Heart left ventricle (tissue), 16 donors: ENCODE results near the gene SCGB1D2. TPM values are rescaled to one million over a fixed set of nuclear protein-coding genes. Genes with fewer than 3 reads are reported as not detected.

Source experiments
- ATAC-seq, 4 donors: fragments of 200-7000 bp; cut with Tn5 transposase; one replicate each; pipeline ENCODE4 v1.9.1; 2020 to 2022; ENCODE audit warnings: moderate library complexity in 4 of 4, mild to moderate bottlenecking in 3 of 4, moderate number of reproducible peaks in 1 of 4
- DNase-seq, 5 donors: peaks; one replicate each; pipeline ENCODE4 v3.0.0-alpha.2; 2020
- H3K27ac ChIP-seq, 12 donors: fragments of 200-600 bp; sonication (generic) in 4 of 12; one replicate each; pipeline versions ENCODE4 v1.5.0 to v1.8.0; 2016 to 2022; ENCODE audit warnings: mild to moderate bottlenecking in 2 of 12
- H3K27me3 ChIP-seq, 9 donors: fragments of 200-600 bp; sonication (generic) in 2 of 9; one replicate each; pipeline versions ENCODE4 v1.5.1 to v1.8.0; 2016 to 2022; ENCODE audit warnings: mild to moderate bottlenecking in 3 of 9
- H3K36me3 ChIP-seq, 9 donors: fragments of 200-600 bp; sonication (generic) in 2 of 9; one replicate each; pipeline versions ENCODE4 v1.5.0 to v1.8.0; 2018 to 2022; ENCODE audit warnings: mild to moderate bottlenecking in 2 of 9
- H3K4me1 ChIP-seq, 12 donors: fragments of 200-600 bp; sonication (generic) in 4 of 12; one replicate each; pipeline versions ENCODE4 v1.5.0 to v1.8.0; 2016 to 2022; ENCODE audit warnings: mild to moderate bottlenecking in 3 of 12
- H3K4me3 ChIP-seq, 12 donors: fragments of 200-600 bp; sonication (generic) in 4 of 12; one replicate each; pipeline versions ENCODE4 v1.5.0 to v1.8.0; 2017 to 2022; ENCODE audit warnings: mild to moderate bottlenecking in 9 of 12, moderate library complexity in 4 of 12
- H3K9me3 ChIP-seq, 12 donors: fragments of 200-600 bp; sonication (generic) in 4 of 12; one replicate each; pipeline versions ENCODE4 v1.5.0 to v1.8.0; 2016 to 2022; ENCODE audit warnings: mild to moderate bottlenecking in 1 of 12
- CTCF ChIP-seq, 12 donors: fragments of 200-600 bp; sonication (generic) in 4 of 12; IDR thresholded peaks; one replicate each; pipeline versions ENCODE4 v1.5.0 to v1.8.0; 2018 to 2022; ENCODE audit warnings: antibody characterized with exemption in 12 of 12, mild to moderate bottlenecking in 5 of 12
- POLR2A ChIP-seq, 2 donors: fragments of 450-650 bp; IDR thresholded peaks; one replicate each; pipeline ENCODE4 v1.6.1; 2017; ENCODE audit warnings: antibody characterized with exemption in 2 of 2, mild to moderate bottlenecking in 2 of 2, moderate library complexity in 2 of 2
- WGBS, 4 donors: extraction: QIAGEN DNeasy Blood & Tissue Kit in 2 of 4; methylation state at CpG; one replicate each; pipeline versions ENCODE4 v1.1.5 to v1.1.7; 2013 to 2018; 5-methylcytosine and 5-hydroxymethylcytosine counted together
- intact Hi-C, 10 donors: fragments of 100-400 bp; cut with DNase I; formaldehyde crosslinking; loops; one replicate each; pipeline versions ENCODE4 v1.11.1 to v1.14.2; 2022
- polyA plus RNA-seq, 2 donors: library from polyadenylated mRNA; stranded (reverse); fragments of 200-250 nt; gene quantifications; one replicate each; pipeline ENCODE4 v1.2.3, GENCODE V29; 2013
- total RNA-seq, 9 donors: library from RNA; depleted of rRNA in 2 of 9; stranded (reverse); fragments of >200 nt in 2 of 9; fragmentation: NEBNext Ultra II Directional in 3 of 9; extraction: Animal tissue kit (Norgen Biotek cat#: 25700) in 3 of 9; gene quantifications; one replicate each; pipeline versions ENCODE4 v1.1.0 to v1.2.4, GENCODE V29; 2016 to 2023
- donor health status: ischemic (EF 13 %, LVEDD 7.1; RV severe dilation, severe dysfunction).
- donor health status: healthy with polysubstance abuse.
- donor health status: DM: no; HTN: yes; CAD: no.
- donor health status: DM: no; HTN: no; CAD: no.
- donor health status: ischemic (EF 25% LVEDD 6.9; RV normal size, moderate dysfunction).
- donor health status: ischemic (EF 25% LVEDD 5.7; RV mildly dilated, moderate dysfunction).
- donor health status: healthy.
- donor health status: DM: yes; HTN: yes; CAD: no.
- donor health status: ischemic (EF 35%, LVEDD 5.7; RV mildly dilated, moderate dysfunction).
- donor health status: nonischemic (EF 11% LVEDD 7.7; RV severe dilation, severe dysfunction).
- donor health status: DM: yes; HTN: yes; CAD: no.
- donor health status: PGD.
- donor health status: ischemic (EF 29% LVEDD 5.4; RV normal size, mild dysfunction).
- donor health status: nonischemic (EF 23%, LVEDD 6.1; RV moderate dilation, normal function).

SCGB1D2 gene
- total and polyA plus RNA-seq, 11 donors = 0.36 to 3.8 (median 1.5) TPM; not detected in 4

- no peak overlapping the region for H3K4me3 ChIP-seq
- WGBS, 4 donors = 75 to 94% (median 82%) methylated on average over 1 of the region's 1 CpG
- DNase-seq (no peak), ATAC-seq (no peak)
- H3K36me3 ChIP-seq = no peaks in the 10 kb centered on the region
- no peak overlapping the region for H3K27ac ChIP-seq
- H3K4me1 ChIP-seq = no peaks in the 10 kb centered on the region
- intact Hi-C loops = no loop called here
- H3K27me3 ChIP-seq = peaks cover 0 to 18% (median 0%) of the 10 kb centered on the region in 9 donors
- no peak for TF ChIP-seq CTCF (IDR thresholded peaks at IDR 0.05)
- TF ChIP-seq POLR2A (IDR thresholded peaks at IDR 0.05) = no peak
- H3K9me3 ChIP-seq = no peaks in the 10 kb centered on the region
Measured at GRCh38 chr11:62267050-62267449, 25.0 kb downstream of the SCGB1D2 start.

DNA sequence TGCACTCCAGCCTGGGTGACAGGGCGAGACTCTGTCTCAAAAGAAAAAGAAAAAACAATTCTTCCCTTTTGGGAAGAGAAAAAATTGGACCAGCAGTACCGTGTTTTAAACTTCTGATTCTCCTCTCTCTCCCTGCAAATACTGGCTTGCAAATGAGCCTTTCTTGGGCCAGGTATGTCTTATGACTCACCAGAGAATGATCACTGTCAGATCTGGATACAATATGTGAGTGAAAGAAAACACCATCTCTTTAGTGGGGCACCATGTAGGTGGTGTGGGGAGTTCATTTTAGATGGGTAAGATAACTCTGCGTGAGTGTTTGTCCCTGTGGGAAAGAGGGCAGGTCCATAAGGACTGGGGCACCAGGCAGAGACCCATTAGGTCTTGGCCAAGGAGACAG is 25.5 kb downstream of the SCGB1D2 start:
- H3K4me1 ChIP-seq = no peaks in the 10 kb centered on the region
- ATAC-seq = no peak
- intact Hi-C loops = no loop called here
- no peaks in the 10 kb centered on the region for H3K36me3 ChIP-seq
- peaks cover 0 to 18% (median 0%) of the 10 kb centered on the region in 9 donors for H3K27me3 ChIP-seq
- TF ChIP-seq CTCF (IDR thresholded peaks at IDR 0.05) = no peak
- H3K4me3 ChIP-seq = no peak overlapping the region
- no peaks in the 10 kb centered on the region for H3K9me3 ChIP-seq
- no peak overlapping the region for H3K27ac ChIP-seq
- no peak for DNase-seq
- 66 to 81% (median 73%) methylated on average over 3 of the region's 3 CpGs for WGBS, 4 donors

DNA sequence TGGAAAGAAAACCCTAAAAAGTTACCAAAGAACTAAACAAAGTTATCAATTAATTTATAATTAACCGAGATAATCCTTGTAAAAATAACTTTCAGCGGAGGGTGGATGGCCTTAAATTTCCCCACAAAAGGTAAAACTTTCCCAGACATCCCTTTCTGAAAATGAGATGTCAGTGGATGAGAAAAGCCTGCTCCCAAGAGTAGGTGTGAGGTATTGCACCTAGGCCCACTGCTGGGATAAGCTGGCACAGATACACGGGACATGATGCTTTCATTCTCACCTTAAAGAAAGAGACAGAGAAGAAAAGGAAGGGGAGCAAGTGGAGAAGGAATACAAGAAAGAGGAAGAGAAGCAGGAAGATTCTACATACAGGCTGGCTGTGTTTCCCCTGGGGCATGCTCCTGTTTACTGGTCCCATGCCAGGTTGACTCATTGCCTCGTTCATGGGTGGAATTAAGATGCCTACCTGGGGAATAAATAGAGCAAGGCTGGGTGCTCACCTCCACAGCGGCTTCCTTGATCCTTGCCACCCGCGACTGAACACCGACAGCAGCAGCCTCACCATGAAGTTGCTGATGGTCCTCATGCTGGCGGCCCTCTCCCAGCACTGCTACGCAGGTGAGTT is 27.7 kb downstream of the SCGB1D2 start, which contains the start of gene SCGB2A2:
TSS of gene SCGB2A2 (plus strand) at position 505 of the 625 bp plus-strand sequence. CDS start at position 564, 59 bp downstream.
- DNase-seq (no peak), ATAC-seq (no peak)
- no peak within 1 kb of the TSS for H3K27ac ChIP-seq
- 59 to 75% (median 71%) methylated on average over 5 to 10 of the region's 10 CpGs for WGBS, 4 donors
- no peak for TF ChIP-seq POLR2A (IDR thresholded peaks at IDR 0.05)
- TF ChIP-seq CTCF (IDR thresholded peaks at IDR 0.05) = peak in 2 of 12 donors; percentile 7 to 9
- no peaks in the 10 kb centered on the region for H3K9me3 ChIP-seq
- no peak within 1 kb of the TSS for H3K4me3 ChIP-seq
- H3K36me3 ChIP-seq = no peaks in the 10 kb centered on the region
- peaks cover 0 to 18% (median 0%) of the 10 kb centered on the region in 9 donors for H3K27me3 ChIP-seq
- intact Hi-C loops = no loop called here
- H3K4me1 ChIP-seq = no peaks in the 10 kb centered on the region

- intact Hi-C loops = no loop called here
- TF ChIP-seq POLR2A (IDR thresholded peaks at IDR 0.05) = no peak
- TF ChIP-seq CTCF (IDR thresholded peaks at IDR 0.05) = no peak
- H3K9me3 ChIP-seq = no peaks in the 10 kb centered on the region
- no peaks in the 10 kb centered on the region for H3K4me1 ChIP-seq
- DNase-seq (no peak), ATAC-seq (no peak)
- H3K27me3 ChIP-seq = peaks cover 0 to 16% (median 0%) of the 10 kb centered on the region in 9 donors
- 57 to 77% (median 66%) methylated on average over 5 of the region's 5 CpGs for WGBS, 4 donors
- no peaks in the 10 kb centered on the region for H3K36me3 ChIP-seq
- H3K4me3 ChIP-seq = no peak overlapping the region
- no peak overlapping the region for H3K27ac ChIP-seq
Measured at GRCh38 chr11:62273284-62273683, 31.2 kb downstream of the SCGB1D2 start.
